Measurements from ENCODE around the gene OCRL.
"Not testable (repeated sequence)": the region's sequence is repeated elsewhere in the genome, so short reads cannot be mapped to it uniquely, and the experiment has no call there.

OCRL gene

GRCh38 chrX:129540722-129541184 is 694 bp downstream of the OCRL start:
- no peak for DNase-seq

DNA sequence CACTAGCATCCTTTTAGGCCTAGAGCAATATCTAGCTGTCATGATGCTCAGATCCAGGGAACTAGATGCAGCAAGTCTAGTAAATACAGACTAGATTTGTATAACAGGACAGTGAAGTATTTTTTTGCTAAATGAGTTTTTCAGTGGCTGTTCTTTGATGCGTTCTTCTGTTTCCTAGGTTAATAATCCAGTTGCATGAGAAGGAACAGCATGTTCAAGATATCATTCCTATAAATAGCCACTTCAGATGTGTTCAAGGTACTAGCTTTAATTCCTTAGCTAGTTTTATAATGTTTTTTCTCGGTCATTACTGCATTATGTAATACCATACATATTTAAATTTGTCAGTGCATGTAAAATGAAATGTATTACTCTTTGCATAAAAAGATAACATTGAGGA is 4.7 kb downstream of the OCRL start:
- no peak for DNase-seq

GRCh38 chrX:129545408-129545807 is 5.3 kb downstream of the OCRL start:
- no peak for DNase-seq

DNA sequence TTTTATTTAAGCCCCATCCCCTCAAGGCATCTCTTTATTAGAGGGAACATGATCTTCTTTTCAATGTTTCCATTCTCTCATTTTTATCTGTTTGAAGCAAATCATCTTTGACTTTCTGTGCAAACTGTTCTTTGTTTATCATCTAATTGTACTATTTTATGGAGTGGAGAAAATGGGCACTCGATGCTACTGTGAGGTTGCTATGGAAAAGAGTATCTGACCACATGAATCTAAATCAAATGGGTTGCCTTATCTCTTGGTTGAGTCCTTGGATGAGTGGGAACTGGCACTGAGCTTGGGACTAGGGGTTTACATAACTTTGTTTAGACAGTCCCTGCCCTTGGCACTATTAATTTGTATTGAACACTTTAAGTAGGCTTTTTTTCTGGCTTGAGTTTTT is 9.1 kb downstream of the OCRL start:
- no peak for DNase-seq

DNA sequence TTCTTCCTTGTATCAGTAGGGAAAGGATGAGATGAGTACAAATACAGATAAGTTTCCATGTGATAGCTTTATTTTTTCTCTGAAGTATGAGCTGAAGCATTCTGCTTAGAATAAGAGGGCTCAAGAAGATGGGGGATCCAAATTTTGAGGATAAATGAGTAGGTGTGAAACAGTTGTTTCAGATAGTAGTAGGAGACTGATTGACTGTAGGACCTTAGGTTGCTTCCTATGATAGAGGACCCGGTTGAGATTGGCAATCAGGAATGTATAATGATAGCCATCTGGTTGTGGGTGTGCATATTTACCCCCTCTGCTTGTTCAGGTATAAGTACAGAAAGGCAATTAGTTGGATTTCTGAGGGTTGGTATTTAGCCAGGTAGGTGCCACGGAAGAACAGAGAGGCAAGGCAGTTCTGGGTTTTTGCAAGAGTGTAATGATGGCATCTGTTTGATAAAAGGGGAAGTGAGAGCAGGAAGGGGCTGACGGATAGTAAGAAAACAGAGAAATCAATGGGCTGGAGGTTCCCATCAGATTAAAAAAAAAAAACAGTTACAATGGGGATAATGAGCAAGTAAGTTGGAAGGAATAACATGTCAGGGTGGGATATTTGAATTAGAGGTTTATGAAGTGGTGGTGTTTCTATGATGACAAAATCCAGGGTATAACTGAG is 13.7 kb downstream of the OCRL start:
- no peak for DNase-seq

- DNase-seq: not testable (repeated sequence)
Measured at GRCh38 chrX:129554816-129555215, 14.8 kb downstream of the OCRL start.

DNA sequence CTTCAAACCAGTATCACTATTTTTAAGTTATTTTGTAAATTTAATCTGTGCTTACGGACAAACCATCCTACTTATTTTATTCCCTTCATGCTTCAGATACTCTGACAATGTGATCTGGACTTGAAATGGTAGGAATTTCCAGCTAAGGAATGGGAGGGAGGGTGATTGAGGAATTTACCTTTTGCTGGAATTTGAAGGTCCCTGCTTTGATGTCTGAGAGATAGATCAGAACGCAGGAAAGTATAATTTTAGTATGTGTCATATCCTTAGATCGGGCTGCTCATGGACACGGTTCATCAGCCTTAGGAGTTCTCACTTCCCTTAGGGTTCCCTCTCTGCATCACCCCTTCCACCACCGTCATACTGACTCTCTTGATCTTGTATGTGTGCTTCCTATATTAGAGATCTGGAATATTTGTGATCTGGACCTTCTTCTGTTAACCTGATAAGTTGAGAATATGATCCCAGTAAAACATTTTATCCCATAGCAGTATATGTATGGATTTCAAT is 16.8 kb downstream of the OCRL start:
- DNase-seq: no peak

GRCh38 chrX:129557844-129558480 is 17.9 kb downstream of the OCRL start:
- no peak for DNase-seq

DNA sequence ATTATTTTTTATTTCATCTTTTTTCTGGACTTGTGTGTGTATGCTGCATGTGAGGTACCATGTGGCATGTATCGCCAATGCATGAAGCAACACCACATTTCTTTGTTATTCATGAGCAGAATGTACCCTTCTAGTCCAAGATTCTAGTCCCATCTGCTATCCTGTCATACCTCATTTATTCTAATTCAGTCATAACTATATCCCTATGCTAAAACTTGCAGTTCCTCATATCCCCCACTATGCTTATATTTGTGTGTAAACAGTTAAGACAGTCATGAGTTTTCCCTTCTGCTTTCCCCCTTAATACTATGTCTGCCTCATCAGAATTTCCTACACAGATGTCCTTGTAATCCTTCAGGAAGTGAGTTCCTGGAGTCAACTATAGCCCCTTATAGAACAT is 19.7 kb downstream of the OCRL start:
- no peak for DNase-seq

GRCh38 chrX:129561453-129561852 is 21.4 kb downstream of the OCRL start:
- DNase-seq: no peak

DNA sequence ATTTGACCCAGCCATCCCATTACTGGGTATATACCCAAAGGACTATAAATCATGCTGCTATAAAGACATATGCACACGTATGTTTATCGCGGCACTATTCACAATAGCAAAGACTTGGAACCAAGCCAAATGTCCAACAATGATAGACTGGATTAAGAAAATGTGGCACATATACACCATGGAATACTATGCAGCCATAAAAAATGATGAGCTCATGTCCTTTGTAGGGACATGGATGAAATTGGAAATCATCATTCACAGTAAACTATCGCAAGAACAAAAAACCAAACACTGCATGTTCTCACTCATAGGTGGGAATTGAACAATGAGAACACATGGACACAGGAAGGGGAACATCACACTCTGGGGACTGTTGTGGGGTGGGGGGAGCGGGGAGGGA is 24.3 kb downstream of the OCRL start:
- not testable (repeated sequence) for DNase-seq

GRCh38 chrX:129565046-129565650 is 25.1 kb downstream of the OCRL start:
- no peak for DNase-seq

DNA sequence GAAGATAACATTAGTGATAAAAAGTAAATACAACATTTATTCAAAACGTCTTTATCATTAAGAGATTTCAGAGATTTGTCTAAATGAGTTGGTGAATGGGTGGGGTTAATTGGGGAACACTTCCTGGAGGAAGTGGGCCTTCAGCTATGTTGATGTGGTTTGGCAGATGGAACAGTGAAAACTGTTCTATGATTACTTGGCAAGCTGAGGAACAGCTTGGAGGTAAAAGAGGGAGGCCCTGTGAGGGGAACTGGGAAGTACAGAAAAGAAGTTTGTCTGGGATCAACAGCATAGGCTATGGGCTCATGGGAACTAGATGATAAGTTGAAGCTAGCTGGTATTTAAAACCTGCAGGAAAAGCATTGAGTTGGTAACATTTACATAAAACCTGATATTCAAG is 26.0 kb downstream of the OCRL start:
- no peak for DNase-seq

- no peak for DNase-seq
Measured at GRCh38 chrX:129568349-129568748, 28.3 kb downstream of the OCRL start.

DNA sequence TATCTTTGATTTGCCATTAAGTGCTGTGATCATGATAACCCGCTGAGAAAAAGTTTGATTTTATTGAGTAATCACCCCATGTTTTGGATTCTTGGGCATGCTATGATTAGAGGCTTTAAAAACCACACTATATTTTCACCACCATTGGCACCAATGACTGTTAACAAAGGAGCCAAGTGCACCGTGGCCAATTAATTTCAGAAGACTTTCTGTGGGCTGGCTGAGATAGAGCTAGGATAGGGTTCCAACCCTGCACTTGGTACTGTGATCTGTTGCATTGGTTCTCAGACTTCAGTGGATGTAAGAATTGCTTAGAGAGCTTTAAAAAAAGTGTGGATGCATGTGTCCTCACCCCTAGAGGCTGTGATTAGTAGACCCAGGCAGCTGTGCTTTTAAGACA is 32.4 kb downstream of the OCRL start:
- DNase-seq: no peak

GRCh38 chrX:129573652-129574051 is 33.6 kb downstream of the OCRL start:
- DNase-seq: not testable (repeated sequence)

DNA sequence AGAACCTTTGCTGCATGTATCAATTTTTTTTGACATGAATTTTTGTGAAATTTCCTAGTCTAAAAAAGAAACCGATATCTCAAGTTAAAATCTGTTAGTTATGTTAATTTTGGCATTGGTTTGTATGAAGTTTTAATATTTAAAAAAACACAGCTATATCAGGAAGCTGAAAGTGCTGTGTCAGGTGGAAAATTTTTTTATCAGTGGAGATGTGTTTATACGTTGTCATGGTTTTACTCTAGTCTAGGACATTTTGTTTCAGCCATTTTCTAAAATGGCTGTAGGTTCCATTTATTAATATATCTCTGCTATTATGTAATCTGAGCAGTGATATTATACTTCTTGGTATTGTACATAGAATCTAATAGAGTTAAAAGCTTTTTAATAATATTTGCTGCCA is 34.2 kb downstream of the OCRL start:
- DNase-seq: no peak

DNA sequence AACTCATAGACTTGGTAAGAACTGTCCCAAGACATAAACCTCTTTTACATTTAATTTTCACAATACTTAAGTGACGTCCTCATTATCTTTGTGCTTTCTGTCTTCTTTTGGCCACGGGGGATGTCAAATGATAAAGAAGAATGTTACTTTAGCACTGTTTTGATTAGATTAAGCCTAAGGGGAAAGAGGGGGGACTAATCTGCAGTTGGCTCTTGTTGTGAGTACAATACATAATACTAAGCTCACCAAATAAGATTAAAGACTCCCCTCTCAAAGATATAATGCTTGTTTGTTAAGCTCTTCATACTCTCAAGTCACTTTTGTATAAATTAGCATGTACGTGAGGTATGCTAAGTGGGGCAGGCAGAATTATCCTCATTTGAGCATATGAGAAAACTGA is 36.5 kb downstream of the OCRL start:
- no peak for DNase-seq

GRCh38 chrX:129577473-129577872 is 37.4 kb downstream of the OCRL start:
- DNase-seq: no peak

- DNase-seq: no peak
Measured at GRCh38 chrX:129577877-129578276, 37.8 kb downstream of the OCRL start.

GRCh38 chrX:129581904-129582303 is 41.8 kb downstream of the OCRL start:
- DNase-seq: no peak

- DNase-seq: no peak
Measured at GRCh38 chrX:129585167-129585566, 45.1 kb downstream of the OCRL start.

GRCh38 chrX:129585691-129586090 is 45.6 kb downstream of the OCRL start:
- no peak for DNase-seq

DNA sequence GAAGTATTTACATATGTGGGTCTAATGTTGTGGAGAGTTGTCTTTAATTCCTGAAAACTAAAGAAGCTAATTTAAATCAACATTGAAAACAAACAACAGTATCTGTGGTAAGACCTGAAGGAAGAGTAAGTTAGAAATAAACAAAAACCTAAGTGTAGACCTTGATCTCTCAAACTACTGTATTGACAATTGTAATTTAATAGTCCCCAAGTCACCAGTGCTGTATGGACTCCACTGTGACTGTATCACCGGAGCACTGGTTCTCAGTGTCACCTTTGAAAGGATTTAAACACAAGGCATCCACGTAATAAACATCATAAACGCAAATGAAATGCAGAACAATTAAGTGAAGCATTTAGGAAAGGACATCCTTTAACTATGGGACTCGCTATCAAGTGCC is 46.4 kb downstream of the OCRL start:
- no peak for DNase-seq

Data from NCI-H510A (cell line).